Type B pancreatic cell (in vitro differentiated cells): ENCODE results near the gene STKLD1. TPM values are rescaled to one million over a fixed set of nuclear protein-coding genes. Genes with fewer than 3 reads are reported as not detected.
"Not testable (repeated sequence)": the region's sequence is repeated elsewhere in the genome, so short reads cannot be mapped to it uniquely, and the experiment has no call there.

ENCODE experiments used
- DNase-seq: peaks from one replicate; pipeline ENCODE4 v3.0.0; 2021; ENCODE audit warnings: mixed read lengths; ENCODE audit not compliant: unreplicated experiment; ENCODE audit errors: extremely low spot score
- H3K27ac Mint-ChIP-seq: 2 replicates; pipeline ENCODE4 v1.8.0; 2021; ENCODE audit warnings: mild to moderate bottlenecking, mixed read lengths
- H3K27me3 Mint-ChIP-seq: 2 replicates; pipeline ENCODE4 v1.8.0; 2021; ENCODE audit warnings: mixed read lengths
- H3K36me3 Mint-ChIP-seq: 2 replicates; pipeline ENCODE4 v1.8.0; 2021; ENCODE audit warnings: mixed read lengths
- H3K4me1 Mint-ChIP-seq: one replicate; pipeline ENCODE4 v1.8.0; 2021; ENCODE audit warnings: mixed read lengths; ENCODE audit not compliant: unreplicated experiment
- H3K4me3 Mint-ChIP-seq: 2 replicates; pipeline ENCODE4 v1.8.0; 2021; ENCODE audit warnings: mild to moderate bottlenecking, mixed read lengths
- H3K9me3 Mint-ChIP-seq: 2 replicates; pipeline ENCODE4 v1.8.0; 2021; ENCODE audit warnings: mixed read lengths
- long read RNA-seq: library from polyadenylated mRNA; unstranded; transcript quantifications from one replicate; pipeline ENCODE4 v2.0.0, GENCODE V29; 2020
- total RNA-seq: library from RNA; stranded (reverse); gene quantifications from 2 replicates; pipeline ENCODE4 v1.2.1, GENCODE V29; 2021; ENCODE audit warnings: low replicate concordance
- TF ChIP-seq, protein P1 (sequence below): fragments of 200-600 bp; sonication (generic); conservative IDR thresholded peaks from 2 replicates; pipeline ENCODE4 v1.5.0; 2021; ENCODE audit warnings: antibody characterized with exemption, mild to moderate bottlenecking

Gene STKLD1
- total RNA-seq = 1.00 and 3.9 TPM in 2 replicates
- long read RNA-seq = 0 reads

DNA sequence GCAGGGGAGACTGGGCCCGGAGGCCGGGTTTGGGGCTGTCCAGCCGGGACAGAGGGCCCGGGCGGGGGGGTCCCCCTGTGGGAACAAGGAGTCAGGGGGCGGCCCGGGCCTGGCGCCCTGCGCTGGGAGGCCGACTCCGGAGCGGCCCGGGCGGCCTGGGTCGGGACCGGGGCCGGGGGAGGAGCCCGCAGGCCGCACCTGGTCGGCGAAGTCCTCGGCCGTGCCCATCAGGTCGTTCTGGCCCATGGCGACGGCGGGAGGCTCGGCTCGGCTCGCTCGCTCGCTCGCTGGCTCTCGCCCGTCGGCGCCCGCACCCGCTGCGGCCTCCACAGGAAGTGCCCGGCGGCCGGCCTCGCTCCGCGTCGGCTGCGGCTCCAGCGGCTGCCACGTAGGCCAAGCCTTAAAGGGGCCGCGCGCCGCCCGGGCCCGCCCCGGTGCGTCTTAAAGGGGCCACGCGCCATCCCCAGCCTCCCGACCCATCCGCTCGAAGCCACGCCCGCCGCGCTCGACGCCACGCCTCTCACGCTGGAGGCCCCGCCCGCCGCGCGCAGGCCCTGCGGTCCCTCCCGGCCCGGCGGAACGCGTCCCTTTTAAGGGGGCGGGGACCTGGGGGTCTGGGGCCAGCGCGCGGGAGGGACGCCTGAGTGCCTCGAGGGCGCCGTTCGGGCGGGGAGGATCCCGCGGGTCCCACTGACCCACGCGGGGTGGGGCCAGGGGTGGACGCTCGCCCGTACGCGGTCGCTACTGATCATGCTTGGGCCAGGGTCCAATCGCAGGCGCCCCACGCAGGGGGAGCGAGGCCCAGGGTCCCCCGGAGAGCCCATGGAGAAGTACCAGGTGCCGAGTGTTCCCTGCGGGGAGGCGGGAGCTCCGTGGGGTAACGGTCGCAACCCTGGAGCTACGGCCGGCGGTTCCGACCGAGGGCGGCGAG, at the start of gene STKLD1, which contains the start of gene SURF4:
Gene STKLD1 (plus strand): TSS at position 643 of the 931 bp plus-strand sequence. CDS start 108 bp downstream, at position 751.
Gene SURF4 (minus strand): TSS at position 337 of the 931 bp plus-strand sequence. CDS start 91 bp downstream, at position 246.
- TF ChIP-seq, protein P1, sequence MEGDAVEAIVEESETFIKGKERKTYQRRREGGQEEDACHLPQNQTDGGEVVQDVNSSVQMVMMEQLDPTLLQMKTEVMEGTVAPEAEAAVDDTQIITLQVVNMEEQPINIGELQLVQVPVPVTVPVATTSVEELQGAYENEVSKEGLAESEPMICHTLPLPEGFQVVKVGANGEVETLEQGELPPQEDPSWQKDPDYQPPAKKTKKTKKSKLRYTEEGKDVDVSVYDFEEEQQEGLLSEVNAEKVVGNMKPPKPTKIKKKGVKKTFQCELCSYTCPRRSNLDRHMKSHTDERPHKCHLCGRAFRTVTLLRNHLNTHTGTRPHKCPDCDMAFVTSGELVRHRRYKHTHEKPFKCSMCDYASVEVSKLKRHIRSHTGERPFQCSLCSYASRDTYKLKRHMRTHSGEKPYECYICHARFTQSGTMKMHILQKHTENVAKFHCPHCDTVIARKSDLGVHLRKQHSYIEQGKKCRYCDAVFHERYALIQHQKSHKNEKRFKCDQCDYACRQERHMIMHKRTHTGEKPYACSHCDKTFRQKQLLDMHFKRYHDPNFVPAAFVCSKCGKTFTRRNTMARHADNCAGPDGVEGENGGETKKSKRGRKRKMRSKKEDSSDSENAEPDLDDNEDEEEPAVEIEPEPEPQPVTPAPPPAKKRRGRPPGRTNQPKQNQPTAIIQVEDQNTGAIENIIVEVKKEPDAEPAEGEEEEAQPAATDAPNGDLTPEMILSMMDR = peak; percentile 40
- peak within 1 kb of the TSS; percentile 99 for H3K4me3 Mint-ChIP-seq
- peaks cover 24% of the 10 kb centered on the region for H3K4me1 Mint-ChIP-seq
- no peaks in the 10 kb centered on the region for H3K9me3 Mint-ChIP-seq
- H3K27ac Mint-ChIP-seq = peak within 1 kb of the TSS; percentile 99
- DNase-seq = peak; percentile 97
- peaks cover 11% of the 10 kb centered on the region for H3K36me3 Mint-ChIP-seq
- no peaks in the 10 kb centered on the region for H3K27me3 Mint-ChIP-seq

DNA sequence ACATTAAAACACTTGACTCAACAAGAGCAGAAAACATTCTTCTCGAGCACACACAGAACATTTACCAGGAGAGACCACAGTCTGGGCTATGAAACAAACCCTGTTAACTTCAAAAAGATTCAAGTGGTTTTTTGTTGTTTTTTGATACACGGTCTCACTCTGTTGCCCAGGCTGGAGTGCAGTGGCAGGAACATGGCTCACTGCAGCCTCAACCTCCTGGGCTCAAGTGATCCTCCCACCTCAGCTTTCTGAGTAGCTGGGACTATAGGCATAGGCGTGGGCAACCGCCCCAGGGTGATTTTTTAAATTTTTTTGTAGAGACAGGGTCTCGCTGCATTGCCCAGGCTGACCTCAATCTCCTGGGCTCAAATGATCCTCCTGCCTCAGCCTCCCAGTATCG, 49.1 kb upstream of the STKLD1 start:
- not testable (repeated sequence) for H3K27ac Mint-ChIP-seq, H3K4me3 Mint-ChIP-seq, DNase-seq, H3K4me1 Mint-ChIP-seq, H3K9me3 Mint-ChIP-seq, H3K27me3 Mint-ChIP-seq
- H3K36me3 Mint-ChIP-seq = peaks cover 16% of the 10 kb centered on the region

DNA sequence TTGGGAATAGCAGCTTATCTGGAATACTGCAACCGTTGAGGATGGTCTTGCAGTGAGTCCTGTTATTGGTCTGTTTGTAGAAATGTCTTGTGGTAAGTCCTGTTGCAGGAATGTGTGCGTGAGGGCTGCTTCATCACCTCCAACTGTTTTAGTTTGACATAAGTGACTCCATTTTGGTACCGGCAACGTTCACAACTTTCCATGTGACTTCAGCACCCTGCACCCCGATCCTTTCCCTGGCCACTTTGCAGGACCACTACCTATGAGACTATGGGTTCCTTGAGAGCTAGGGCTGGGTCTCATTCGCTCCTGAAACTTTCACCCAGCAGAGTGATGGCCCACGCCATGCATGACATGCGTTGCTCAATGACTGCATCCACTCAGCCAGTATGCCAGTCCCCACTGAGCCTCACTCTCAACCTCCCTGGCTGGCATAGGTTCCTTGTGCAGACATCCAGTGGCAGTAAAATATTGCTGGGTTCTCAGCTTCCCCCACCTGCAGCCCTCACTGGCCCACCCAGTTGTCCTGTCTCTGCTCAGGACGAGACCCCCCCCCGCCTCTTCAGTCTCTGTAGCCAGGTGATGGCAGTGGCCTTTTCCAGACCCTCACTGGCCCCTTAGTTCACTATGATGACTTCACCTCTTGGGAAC, 48.2 kb upstream of the STKLD1 start:
- Mint-ChIP-seq H3K27ac (no peak overlapping the region), H3K36me3 (peaks cover 16% of the 10 kb centered on the region), H3K4me1 (no peaks in the 10 kb centered on the region), H3K4me3 (no peak overlapping the region), H3K27me3 (no peaks in the 10 kb centered on the region), H3K9me3 (peaks cover 5% of the 10 kb centered on the region)
- no peak for DNase-seq
- TF ChIP-seq, protein P1 = no peak

DNA sequence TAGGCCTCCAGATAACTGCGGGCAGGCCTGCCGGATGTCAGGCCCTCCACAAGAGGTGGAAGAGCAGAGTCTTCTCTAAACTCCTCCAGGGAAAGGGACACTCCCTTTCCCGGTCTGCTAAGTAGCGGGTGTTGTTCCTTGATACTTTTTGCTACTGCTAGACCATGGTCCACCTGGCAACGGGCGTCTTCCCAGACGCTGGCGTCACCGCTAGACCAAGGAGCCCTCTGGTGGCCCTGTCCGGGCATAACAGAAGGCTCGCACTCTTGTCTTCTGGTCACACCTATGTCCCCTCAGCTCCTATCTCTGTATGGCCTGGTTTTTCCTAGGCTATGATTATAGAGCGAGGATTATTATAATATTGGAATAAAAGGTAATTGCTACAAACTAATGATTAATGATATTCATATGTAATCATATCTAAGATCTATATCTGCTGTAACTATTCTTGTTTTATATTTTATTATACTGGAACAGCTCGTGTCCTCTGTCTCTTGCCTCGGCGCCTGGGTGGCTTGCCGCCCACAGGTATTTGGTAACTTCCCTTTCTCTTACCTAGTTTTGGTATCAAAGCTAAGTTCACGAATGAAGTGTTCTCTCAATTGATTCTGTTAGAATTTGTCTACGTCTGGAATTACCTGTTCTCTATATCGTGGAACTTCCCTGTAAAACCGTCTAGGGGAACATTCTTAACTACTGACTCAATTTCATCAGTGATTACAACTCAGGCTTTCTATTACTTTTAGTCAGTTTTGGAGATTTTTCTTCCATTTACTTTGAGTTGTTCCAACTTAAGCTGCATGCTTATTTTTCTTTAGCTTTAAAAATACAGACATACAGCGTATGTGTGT, 46.6 kb upstream of the STKLD1 start:
- Mint-ChIP-seq H3K27ac (peak overlapping the region; percentile 74), H3K36me3 (peaks cover 16% of the 10 kb centered on the region)
- H3K27me3 Mint-ChIP-seq, H3K4me3 Mint-ChIP-seq, H3K9me3 Mint-ChIP-seq, DNase-seq, H3K4me1 Mint-ChIP-seq: not testable (repeated sequence)
- TF ChIP-seq, protein P1 = peak; percentile 72

DNA sequence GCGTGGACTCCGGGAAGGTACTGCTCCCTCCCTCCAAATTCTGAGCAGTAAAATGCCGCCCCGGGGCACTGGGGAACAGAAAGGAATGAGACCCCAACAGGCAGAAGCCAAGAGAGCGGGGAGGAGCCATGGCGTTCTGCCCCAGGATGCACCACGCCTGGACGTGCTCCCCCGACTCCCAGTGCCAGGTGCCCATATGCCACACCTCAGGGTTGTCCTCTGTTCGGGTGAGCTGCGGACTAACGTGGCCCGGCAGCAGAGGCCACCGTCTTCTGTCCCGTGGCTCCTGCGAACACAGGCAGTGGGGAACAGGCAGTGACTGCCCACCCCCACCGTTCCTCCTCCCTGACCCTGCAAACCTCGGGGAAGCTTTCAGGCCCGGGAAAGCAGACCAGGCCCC, 44.9 kb upstream of the STKLD1 start:
- DNase-seq = no peak
- H3K36me3 Mint-ChIP-seq = peaks cover 21% of the 10 kb centered on the region
- TF ChIP-seq, protein P1 = no peak
- peaks cover 14% of the 10 kb centered on the region for H3K4me1 Mint-ChIP-seq
- no peak overlapping the region for H3K4me3 Mint-ChIP-seq
- no peak overlapping the region for H3K27ac Mint-ChIP-seq
- H3K9me3 Mint-ChIP-seq = no peaks in the 10 kb centered on the region
- H3K27me3 Mint-ChIP-seq = no peaks in the 10 kb centered on the region
